B cell (primary cell): Measurements from ENCODE around the gene CNTNAP2. TPM values are rescaled to one million over a fixed set of nuclear protein-coding genes. Genes with fewer than 3 reads are reported as not detected.
"Not testable (repeated sequence)": the region's sequence is repeated elsewhere in the genome, so short reads cannot be mapped to it uniquely, and the experiment has no call there.

Experiments used
- ATAC-seq: fragments of 200-7000 bp; cut with Tn5 transposase; one replicate; pipeline ENCODE4 v1.10.0; 2021; ENCODE audit warnings: low read depth, mild to moderate bottlenecking, moderate number of reproducible peaks, moderate library complexity
- CTCF ChIA-PET: fragments of 350-600 bp; sonication (Branson Sonifier 250); formaldehyde crosslinking; loops from one replicate; lab custom pipeline; 2021; ENCODE audit warnings: antibody characterized with exemption, inconsistent platforms; lab: Charles Lee
- POLR2A ChIA-PET: fragments of 350-600 bp; sonication (Branson Sonifier 250); formaldehyde crosslinking; loops from one replicate; lab custom pipeline; 2021; ENCODE audit warnings: antibody characterized with exemption; lab: Charles Lee
- DNase-seq: peaks from one replicate; pipeline ENCODE4 v3.0.0; 2013
- H2AFZ ChIP-seq: 2 replicates; pipeline ENCODE4 v1.6.1; 2012; ENCODE audit warnings: mild to moderate bottlenecking, low read depth, low read length; ENCODE audit not compliant: insufficient read depth, poor library complexity, severe bottlenecking
- H3K27ac ChIP-seq, 2 donors: 1 replicate in 1 of 2; 2 replicates in 1 of 2; pipeline ENCODE4 v1.5.1; 2012 to 2013; ENCODE audit warnings: low read length in 2 of 2, mild to moderate bottlenecking in 2 of 2, moderate library complexity in 1 of 2
- H3K27me3 ChIP-seq, 4 experiments: fragments of 200-600 bp in 1 of 4; sonication (generic) in 1 of 4; replicated peaks in 1 of 4; 1 replicate in 2 of 4; 2 replicates in 2 of 4; pipeline versions ENCODE4 v1.6.1 to v1.7.0; 2013 to 2016; ENCODE audit warnings: low read length in 3 of 4, mild to moderate bottlenecking in 2 of 4, mixed read lengths in 1 of 4, moderate library complexity in 1 of 4; ENCODE audit not compliant: insufficient read depth in 4 of 4, control insufficient read depth in 3 of 4; ENCODE audit errors: control extremely low read depth in 1 of 4
- H3K36me3 ChIP-seq, 2 experiments: replicated peaks in 1 of 2; 1 replicate in 1 of 2; 2 replicates in 1 of 2; pipeline versions ENCODE4 v1.6.1 to v1.7.1; 2013; ENCODE audit warnings: low read length in 1 of 2; ENCODE audit not compliant: insufficient read depth in 2 of 2, control insufficient read depth in 1 of 2; ENCODE audit errors: control extremely low read depth in 1 of 2, extremely low read depth in 1 of 2
- H3K4me1 ChIP-seq, 2 donors: fragments of 200-600 bp in 1 of 2; sonication (generic) in 1 of 2; 1 replicate in 1 of 2; 2 replicates in 1 of 2; pipeline versions ENCODE4 v1.5.1 to v1.6.1; 2013 to 2017; ENCODE audit warnings: low read length in 2 of 2; ENCODE audit not compliant: control insufficient read depth in 2 of 2, insufficient read depth in 2 of 2
- H3K4me2 ChIP-seq: replicated peaks from 2 replicates; pipeline ENCODE3; 2012; ENCODE audit warnings: mild to moderate bottlenecking, low read depth, low read length; ENCODE audit not compliant: poor library complexity, severe bottlenecking
- H3K4me3 ChIP-seq, 5 experiments: fragments of 200-600 bp in 1 of 5; sonication (generic) in 1 of 5; 1 replicate in 3 of 5; 2 replicates in 2 of 5; pipeline versions ENCODE4 v1.5.1 to v1.7.0; 2011 to 2016; ENCODE audit warnings: low read length in 4 of 5, mild to moderate bottlenecking in 4 of 5, low read depth in 2 of 5, control low read depth in 1 of 5, moderate library complexity in 1 of 5; ENCODE audit not compliant: insufficient read depth in 1 of 5; ENCODE audit errors: control extremely low read depth in 1 of 5, extremely low read depth in 1 of 5
- H3K79me2 ChIP-seq: fragments of 200-600 bp; sonication (generic); one replicate; pipeline ENCODE4 v1.6.0; 2016; ENCODE audit warnings: low read length; ENCODE audit not compliant: control insufficient read depth, insufficient read depth
- H3K9ac ChIP-seq: fragments of 200-600 bp; sonication (generic); 2 replicates; pipeline ENCODE4 v1.6.1; 2017; ENCODE audit warnings: mild to moderate bottlenecking, low read length, moderate library complexity
- H3K9me3 ChIP-seq, 3 donors: one replicate each; pipeline versions ENCODE4 v1.6.1 to v1.7.1; 2013; ENCODE audit warnings: low read length in 2 of 3; ENCODE audit not compliant: control insufficient read depth in 2 of 3, insufficient read depth in 1 of 3; ENCODE audit errors: control extremely low read depth in 1 of 3
- H4K20me1 ChIP-seq: 2 replicates; pipeline ENCODE4 v1.6.0; 2012; ENCODE audit warnings: mild to moderate bottlenecking, low read length; ENCODE audit not compliant: insufficient read depth, control insufficient read depth, poor library complexity, severe bottlenecking
- H3K27ac Mint-ChIP-seq: one replicate; pipeline ENCODE4 v1.8.0; 2021; ENCODE audit warnings: mixed read lengths
- H3K27me3 Mint-ChIP-seq: one replicate; pipeline ENCODE4 v1.8.0; 2021; ENCODE audit warnings: mixed read lengths
- H3K4me1 Mint-ChIP-seq: one replicate; pipeline ENCODE4 v1.8.0; 2021; ENCODE audit warnings: mixed read lengths
- H3K4me3 Mint-ChIP-seq: one replicate; pipeline ENCODE4 v1.8.0; 2021; ENCODE audit warnings: mixed read lengths
- H3K9me3 Mint-ChIP-seq: one replicate; pipeline ENCODE4 v1.8.0; 2022; ENCODE audit warnings: mixed read lengths; ENCODE audit not compliant: insufficient read depth
- WGBS: methylation state at CpG from one replicate; pipeline ENCODE4 v1.1.5; 2013; ENCODE audit warnings: missing lambda C conversion rate; ENCODE audit not compliant: insufficient coverage; 5-methylcytosine and 5-hydroxymethylcytosine counted together
- intact Hi-C: fragments of 100-400 bp; cut with micrococcal nuclease; formaldehyde crosslinking; loops from one replicate; pipeline ENCODE4 v1.10.0; 2022
- polyA plus RNA-seq: library from polyadenylated mRNA; depleted of rRNA; stranded (reverse); fragments of >200 nt; gene quantifications from 2 replicates; pipeline ENCODE4 v1.2.3, GENCODE V29; 2012
- total RNA-seq, 2 donors: library from RNA; stranded (reverse); fragments of 120-200 nt in 1 of 2; gene quantifications; 1 replicate in 1 of 2; 2 replicates in 1 of 2; pipeline versions ENCODE4 v1.2.3 to v1.2.4, GENCODE V29; 2013 to 2022
- TF ChIP-seq, protein P1 (sequence below): fragments of 200-600 bp; IDR thresholded peaks from one replicate; pipeline ENCODE4 v1.8.0; 2022; ENCODE audit warnings: antibody characterized with exemption, mild to moderate bottlenecking

Gene CNTNAP2
- total and polyA plus RNA-seq, 2 donors (not counting 1 experiment from before 2014, with no cell fraction given), result 7.4 to 16.6 TPM

DNA sequence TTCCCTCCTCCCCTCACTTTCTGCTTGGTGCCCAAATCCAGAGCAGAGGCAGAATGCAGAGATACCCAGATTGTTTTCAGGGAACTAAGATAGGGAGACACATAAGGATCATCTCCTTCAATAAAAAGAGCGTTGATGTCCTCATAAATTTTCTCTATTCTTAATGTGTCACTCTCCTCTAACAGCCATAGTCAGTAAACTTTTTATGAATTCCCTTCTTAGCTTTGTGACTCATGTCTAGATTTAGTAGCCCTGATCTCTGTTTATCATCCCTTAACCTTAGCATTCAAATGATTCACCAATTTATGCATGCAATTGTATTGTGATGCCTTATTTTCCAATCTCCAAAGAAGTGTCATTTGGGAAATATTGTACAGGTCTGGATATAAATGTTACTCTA is 1478.4 kb downstream of the CNTNAP2 start:
- Histone ChIP-seq H3K27ac (no peak overlapping the region), H3K27me3 (no peaks in the 10 kb centered on the region), H4K20me1 (no peaks in the 10 kb centered on the region), H3K4me2 (no peak overlapping the region), H3K4me3 (no peak overlapping the region), H3K36me3 (no peaks in the 10 kb centered on the region), H3K9me3 (peaks cover 0 to 4% (median 0%) of the 10 kb centered on the region in 3 donors), H3K79me2 (no peaks in the 10 kb centered on the region), H3K9ac (no peak overlapping the region), H2AFZ (no peak overlapping the region), H3K4me1 (no peaks in the 10 kb centered on the region)
- POLR2A ChIA-PET, result no interaction called here
- H3K4me3 Mint-ChIP-seq, result no peak overlapping the region
- no peak overlapping the region for H3K27ac Mint-ChIP-seq
- ATAC-seq (no peak), DNase-seq (no peak)
- H3K9me3 Mint-ChIP-seq, result peaks cover 8% of the 10 kb centered on the region
- TF ChIP-seq, protein P1, sequence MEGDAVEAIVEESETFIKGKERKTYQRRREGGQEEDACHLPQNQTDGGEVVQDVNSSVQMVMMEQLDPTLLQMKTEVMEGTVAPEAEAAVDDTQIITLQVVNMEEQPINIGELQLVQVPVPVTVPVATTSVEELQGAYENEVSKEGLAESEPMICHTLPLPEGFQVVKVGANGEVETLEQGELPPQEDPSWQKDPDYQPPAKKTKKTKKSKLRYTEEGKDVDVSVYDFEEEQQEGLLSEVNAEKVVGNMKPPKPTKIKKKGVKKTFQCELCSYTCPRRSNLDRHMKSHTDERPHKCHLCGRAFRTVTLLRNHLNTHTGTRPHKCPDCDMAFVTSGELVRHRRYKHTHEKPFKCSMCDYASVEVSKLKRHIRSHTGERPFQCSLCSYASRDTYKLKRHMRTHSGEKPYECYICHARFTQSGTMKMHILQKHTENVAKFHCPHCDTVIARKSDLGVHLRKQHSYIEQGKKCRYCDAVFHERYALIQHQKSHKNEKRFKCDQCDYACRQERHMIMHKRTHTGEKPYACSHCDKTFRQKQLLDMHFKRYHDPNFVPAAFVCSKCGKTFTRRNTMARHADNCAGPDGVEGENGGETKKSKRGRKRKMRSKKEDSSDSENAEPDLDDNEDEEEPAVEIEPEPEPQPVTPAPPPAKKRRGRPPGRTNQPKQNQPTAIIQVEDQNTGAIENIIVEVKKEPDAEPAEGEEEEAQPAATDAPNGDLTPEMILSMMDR, result no peak
- CTCF ChIA-PET, result no interaction called here
- no CpG with 5 or more reads among the region's 1 CpG for WGBS
- no peaks in the 10 kb centered on the region for H3K4me1 Mint-ChIP-seq
- no peaks in the 10 kb centered on the region for H3K27me3 Mint-ChIP-seq
- intact Hi-C loops, result no loop called here

DNA sequence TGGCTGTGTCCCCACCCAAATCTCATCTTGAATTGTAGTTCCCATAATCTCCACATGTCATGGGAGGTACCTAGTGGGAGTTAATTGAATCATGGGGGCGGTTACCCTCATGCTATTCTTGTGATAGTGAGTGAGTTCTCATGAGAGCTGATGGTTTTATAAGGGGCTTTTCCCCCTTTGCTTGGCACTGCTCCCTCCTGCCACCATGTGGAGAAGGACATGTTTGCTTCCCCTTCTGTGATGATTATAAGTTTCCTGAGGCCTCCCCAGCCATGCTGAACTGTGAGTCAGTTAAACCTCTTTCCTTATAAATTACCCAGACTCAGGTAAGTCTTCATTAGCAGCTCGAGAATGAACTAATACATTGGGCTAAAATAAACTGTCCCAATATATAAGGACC is 1482.1 kb downstream of the CNTNAP2 start:
- ATAC-seq, H3K36me3 ChIP-seq, DNase-seq, intact Hi-C loops, H2AFZ ChIP-seq, H3K4me1 ChIP-seq, H3K4me2 ChIP-seq, H3K27ac Mint-ChIP-seq, H4K20me1 ChIP-seq, CTCF ChIA-PET, H3K4me1 Mint-ChIP-seq, POLR2A ChIA-PET, H3K9ac ChIP-seq, H3K27ac ChIP-seq, H3K79me2 ChIP-seq, H3K4me3 ChIP-seq, H3K4me3 Mint-ChIP-seq, H3K27me3 ChIP-seq, H3K27me3 Mint-ChIP-seq, H3K9me3 Mint-ChIP-seq, H3K9me3 ChIP-seq: not testable (repeated sequence)
- no CpG with 5 or more reads among the region's 2 CpGs for WGBS
